Natural killer cell (primary cell): Measurements from ENCODE around the gene SERTAD4. TPM values are rescaled to one million over a fixed set of nuclear protein-coding genes. Genes with fewer than 3 reads are reported as not detected.

Source experiments
- ATAC-seq, 3 donors: fragments of 150-1000 bp in 2 of 3; fragments of 200-7000 bp in 1 of 3; cut with Tn5 transposase; 1 replicate in 1 of 3; 2 replicates in 2 of 3; pipeline ENCODE4 v1.10.0; 2021; ENCODE audit warnings: mild to moderate bottlenecking in 2 of 3, moderate library complexity in 2 of 3
- DNase-seq, 2 donors: peaks; one replicate each; pipeline versions ENCODE4 v3.0.0 to v3.0.0-alpha.2; 2013 to 2021; ENCODE audit warnings: mixed read lengths in 1 of 2
- H3K27ac ChIP-seq: one replicate; pipeline ENCODE4 v1.5.1; 2013; ENCODE audit warnings: mild to moderate bottlenecking, low read length
- H3K27me3 ChIP-seq: one replicate; pipeline ENCODE4 v1.6.1; 2013; ENCODE audit warnings: low read length; ENCODE audit not compliant: control insufficient read depth, insufficient read depth
- H3K36me3 ChIP-seq: one replicate; pipeline ENCODE4 v1.6.1; 2013; ENCODE audit warnings: low read length; ENCODE audit not compliant: control insufficient read depth, insufficient read depth
- H3K4me1 ChIP-seq: one replicate; pipeline ENCODE4 v1.6.1; 2013; ENCODE audit warnings: low read length; ENCODE audit not compliant: control insufficient read depth, insufficient read depth
- H3K4me3 ChIP-seq: one replicate; pipeline ENCODE4 v1.5.1; 2013; ENCODE audit warnings: low read length
- H3K9me3 ChIP-seq: one replicate; pipeline ENCODE4 v1.6.1; 2013; ENCODE audit warnings: low read length; ENCODE audit not compliant: control insufficient read depth, insufficient read depth
- H3K27ac Mint-ChIP-seq, 2 donors: one replicate each; pipeline ENCODE4 v1.8.0; 2022; ENCODE audit warnings: mild to moderate bottlenecking in 2 of 2, mixed read lengths in 2 of 2, moderate library complexity in 1 of 2
- H3K27me3 Mint-ChIP-seq, 2 donors: one replicate each; pipeline ENCODE4 v1.8.0; 2022; ENCODE audit warnings: low read depth in 2 of 2, mixed read lengths in 2 of 2
- H3K36me3 Mint-ChIP-seq: one replicate; pipeline ENCODE4 v1.8.0; 2022; ENCODE audit warnings: mixed read lengths
- H3K4me1 Mint-ChIP-seq, 2 donors: one replicate each; pipeline ENCODE4 v1.8.0; 2022; ENCODE audit warnings: mixed read lengths in 2 of 2
- H3K4me3 Mint-ChIP-seq: one replicate; pipeline ENCODE4 v1.8.0; 2022; ENCODE audit warnings: mild to moderate bottlenecking, moderate library complexity, mixed read lengths
- H3K9me3 Mint-ChIP-seq, 2 donors: one replicate each; pipeline ENCODE4 v1.8.0; 2022; ENCODE audit warnings: mixed read lengths in 2 of 2
- CTCF ChIP-seq: fragments of 200-600 bp; IDR thresholded peaks from one replicate; pipeline ENCODE4 v1.8.0; 2022; ENCODE audit warnings: antibody characterized with exemption
- WGBS: methylation state at CpG from one replicate; pipeline ENCODE4 v1.1.7; 2013; ENCODE audit warnings: missing lambda C conversion rate; ENCODE audit not compliant: insufficient coverage; 5-methylcytosine and 5-hydroxymethylcytosine counted together
- intact Hi-C: fragments of 100-400 bp; cut with micrococcal nuclease; formaldehyde crosslinking; loops from one replicate; pipeline ENCODE4 v1.14.2; 2022
- total RNA-seq, 4 donors: library from RNA; stranded (reverse); fragments of 120-200 nt in 1 of 4; gene quantifications; one replicate each; pipeline versions ENCODE4 v1.2.3 to v1.2.4, GENCODE V29; 2013 to 2022

Gene SERTAD4
- total RNA-seq, 3 donors from 2014 or later (not counting 1 experiment from before 2014, with no cell fraction given): not detected

GRCh38 chr1:210201681-210202080 lies 30.9 kb upstream of the SERTAD4 start:
- no peak overlapping the region for H3K27ac Mint-ChIP-seq

GRCh38 chr1:210207597-210208450 lies 24.8 kb upstream of the SERTAD4 start:
- peaks cover 0 to 2% of the 10 kb centered on the region in 2 donors for H3K9me3 Mint-ChIP-seq
- peaks cover 7 to 10% of the 10 kb centered on the region in 2 donors for H3K27me3 Mint-ChIP-seq
- TF ChIP-seq CTCF: no peak

More at GRCh38 chr1:210201681-210202080, 30.9 kb upstream of the SERTAD4 start:
- Mint-ChIP-seq H3K27me3 (peaks cover 2 to 4% of the 10 kb centered on the region in 2 donors), H3K9me3 (peaks cover 0 to 2% of the 10 kb centered on the region in 2 donors), H3K36me3 (no peaks in the 10 kb centered on the region), H3K4me3 (no peak overlapping the region), H3K4me1 (no peaks in the 10 kb centered on the region)
- Histone ChIP-seq H3K27ac (no peak overlapping the region), H3K9me3 (peaks cover 3% of the 10 kb centered on the region), H3K4me1 (no peaks in the 10 kb centered on the region), H3K36me3 (no peaks in the 10 kb centered on the region), H3K27me3 (no peaks in the 10 kb centered on the region), H3K4me3 (no peak overlapping the region)
- ATAC-seq (no peak), DNase-seq (no peak)
- 93% methylated on average over 1 of the region's 3 CpGs for WGBS
- TF ChIP-seq CTCF: no peak
- intact Hi-C loops: no loop called here

GRCh38 chr1:210213335-210213734 lies 19.3 kb upstream of the SERTAD4 start:
- no peak for DNase-seq
- no peak overlapping the region for H3K27ac ChIP-seq
- no peak for TF ChIP-seq CTCF
- Mint-ChIP-seq H3K36me3 (no peaks in the 10 kb centered on the region), H3K4me1 (no peaks in the 10 kb centered on the region), H3K4me3 (no peak overlapping the region), H3K27me3 (peaks cover 9 to 14% of the 10 kb centered on the region in 2 donors), H3K9me3 (peaks cover 3 to 4% of the 10 kb centered on the region in 2 donors), H3K27ac (no peak overlapping the region)
- intact Hi-C loops: no loop called here
- H3K4me1 ChIP-seq: no peaks in the 10 kb centered on the region
- H3K4me3 ChIP-seq: no peak overlapping the region
- 79% methylated on average over 8 of the region's 8 CpGs for WGBS
- H3K27me3 ChIP-seq: no peaks in the 10 kb centered on the region
- H3K36me3 ChIP-seq: no peaks in the 10 kb centered on the region
- H3K9me3 ChIP-seq: no peaks in the 10 kb centered on the region
- no peak for ATAC-seq

More at GRCh38 chr1:210207597-210208450, 24.8 kb upstream of the SERTAD4 start:
- no peaks in the 10 kb centered on the region for H3K36me3 ChIP-seq
- Mint-ChIP-seq H3K4me1 (no peaks in the 10 kb centered on the region), H3K36me3 (no peaks in the 10 kb centered on the region), H3K4me3 (no peak overlapping the region), H3K27ac (no peak overlapping the region)
- no peaks in the 10 kb centered on the region for H3K27me3 ChIP-seq
- ATAC-seq (no peak), DNase-seq (no peak)
- H3K4me3 ChIP-seq: no peak overlapping the region
- H3K4me1 ChIP-seq: no peaks in the 10 kb centered on the region
- intact Hi-C loops: no loop called here
- WGBS: 100% methylated on average over 1 of the region's 2 CpGs
- H3K27ac ChIP-seq: no peak overlapping the region
- H3K9me3 ChIP-seq: no peaks in the 10 kb centered on the region
